Retinal pigment epithelial cell (primary cell): Measurements from ENCODE around the gene ADGB.

Experiments used
- DNase-seq: peaks from one replicate; pipeline ENCODE4 v3.0.0-alpha.2; 2010; ENCODE audit warnings: low read depth
- H3K4me3 ChIP-seq: 2 replicates; pipeline ENCODE4 v1.5.1; 2011; ENCODE audit warnings: mild to moderate bottlenecking, low read length, control low read depth, moderate library complexity
- TF ChIP-seq, protein P1 (sequence below): conservative IDR thresholded peaks from 2 replicates; pipeline ENCODE4 v1.5.1; 2011; ENCODE audit warnings: low read depth, low read length, control low read depth, inconsistent platforms

Gene ADGB

GRCh38 chr6:146819596-146820320 lies 221.0 kb downstream of the ADGB start:
- DNase-seq: no peak
- TF ChIP-seq, protein P1, sequence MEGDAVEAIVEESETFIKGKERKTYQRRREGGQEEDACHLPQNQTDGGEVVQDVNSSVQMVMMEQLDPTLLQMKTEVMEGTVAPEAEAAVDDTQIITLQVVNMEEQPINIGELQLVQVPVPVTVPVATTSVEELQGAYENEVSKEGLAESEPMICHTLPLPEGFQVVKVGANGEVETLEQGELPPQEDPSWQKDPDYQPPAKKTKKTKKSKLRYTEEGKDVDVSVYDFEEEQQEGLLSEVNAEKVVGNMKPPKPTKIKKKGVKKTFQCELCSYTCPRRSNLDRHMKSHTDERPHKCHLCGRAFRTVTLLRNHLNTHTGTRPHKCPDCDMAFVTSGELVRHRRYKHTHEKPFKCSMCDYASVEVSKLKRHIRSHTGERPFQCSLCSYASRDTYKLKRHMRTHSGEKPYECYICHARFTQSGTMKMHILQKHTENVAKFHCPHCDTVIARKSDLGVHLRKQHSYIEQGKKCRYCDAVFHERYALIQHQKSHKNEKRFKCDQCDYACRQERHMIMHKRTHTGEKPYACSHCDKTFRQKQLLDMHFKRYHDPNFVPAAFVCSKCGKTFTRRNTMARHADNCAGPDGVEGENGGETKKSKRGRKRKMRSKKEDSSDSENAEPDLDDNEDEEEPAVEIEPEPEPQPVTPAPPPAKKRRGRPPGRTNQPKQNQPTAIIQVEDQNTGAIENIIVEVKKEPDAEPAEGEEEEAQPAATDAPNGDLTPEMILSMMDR: no peak
- H3K4me3 ChIP-seq: no peak overlapping the region

- TF ChIP-seq, protein P1: no peak
- no peak overlapping the region for H3K4me3 ChIP-seq
- DNase-seq: no peak
These were observed 228.6 kb downstream of the ADGB start for GRCh38 chr6:146827216-146827928.

GRCh38 chr6:146829792-146830565 lies 231.2 kb downstream of the ADGB start:
- H3K4me3 ChIP-seq: no peak overlapping the region
- TF ChIP-seq, protein P1: no peak
- DNase-seq: no peak

- TF ChIP-seq, protein P1: no peak
- H3K4me3 ChIP-seq: no peak overlapping the region
- no peak for DNase-seq
These were observed 234.4 kb downstream of the ADGB start for GRCh38 chr6:146833157-146833556.

DNA sequence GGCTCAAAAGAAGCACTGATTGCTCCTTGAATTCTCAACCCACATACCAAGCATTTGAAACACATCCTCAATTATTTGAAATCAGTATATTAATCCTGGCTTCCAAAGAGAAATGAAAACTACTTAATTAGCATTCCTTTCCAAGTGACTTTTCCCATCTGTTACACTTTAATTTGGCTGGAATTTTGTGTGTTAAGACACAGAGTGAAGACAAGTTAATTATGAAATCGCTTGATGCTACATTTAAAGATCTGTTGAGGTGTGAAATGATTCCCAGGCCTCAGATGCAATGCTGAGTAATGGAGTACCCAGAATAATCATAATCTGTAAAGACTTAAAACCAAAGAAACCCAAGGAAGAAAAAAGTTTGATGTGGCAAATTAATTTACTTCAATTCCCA lies 241.4 kb downstream of the ADGB start:
- TF ChIP-seq, protein P1: no peak
- no peak for DNase-seq

DNA sequence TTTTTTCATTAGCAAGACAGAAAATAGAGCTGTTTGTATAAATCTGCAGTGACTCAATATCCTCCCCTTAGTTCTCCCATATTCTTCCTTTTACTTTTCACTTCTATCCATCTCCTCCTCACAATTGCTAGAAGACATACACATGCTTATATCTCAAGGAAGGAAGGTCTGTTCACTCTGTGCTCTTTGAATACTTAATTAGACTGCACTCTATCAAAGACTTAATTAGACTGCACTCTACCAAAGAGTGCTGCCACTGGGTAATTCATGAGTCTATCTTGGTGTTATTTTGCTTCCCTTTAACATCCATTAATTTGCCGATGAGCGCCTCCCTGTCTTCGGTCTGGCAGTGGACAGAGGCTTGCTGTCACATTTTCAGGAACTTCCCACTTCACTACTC lies 241.9 kb downstream of the ADGB start:
- TF ChIP-seq, protein P1: no peak
- DNase-seq: no peak
- H3K4me3 ChIP-seq: no peak overlapping the region

More for the DNA sequence above, 241.4 kb downstream of the ADGB start:
- no peak overlapping the region for H3K4me3 ChIP-seq
